GM12873 (cell line): ENCODE measurements around the gene CFAP43.

ENCODE experiments used
- TF ChIP-seq, protein P1 (sequence below): IDR thresholded peaks from 2 replicates; pipeline ENCODE4 v1.5.1; 2012; ENCODE audit warnings: low read depth, mild to moderate bottlenecking, moderate library complexity, low read length, control low read depth; ENCODE audit not compliant: insufficient read depth; ENCODE audit errors: missing control alignments

Gene CFAP43

DNA sequence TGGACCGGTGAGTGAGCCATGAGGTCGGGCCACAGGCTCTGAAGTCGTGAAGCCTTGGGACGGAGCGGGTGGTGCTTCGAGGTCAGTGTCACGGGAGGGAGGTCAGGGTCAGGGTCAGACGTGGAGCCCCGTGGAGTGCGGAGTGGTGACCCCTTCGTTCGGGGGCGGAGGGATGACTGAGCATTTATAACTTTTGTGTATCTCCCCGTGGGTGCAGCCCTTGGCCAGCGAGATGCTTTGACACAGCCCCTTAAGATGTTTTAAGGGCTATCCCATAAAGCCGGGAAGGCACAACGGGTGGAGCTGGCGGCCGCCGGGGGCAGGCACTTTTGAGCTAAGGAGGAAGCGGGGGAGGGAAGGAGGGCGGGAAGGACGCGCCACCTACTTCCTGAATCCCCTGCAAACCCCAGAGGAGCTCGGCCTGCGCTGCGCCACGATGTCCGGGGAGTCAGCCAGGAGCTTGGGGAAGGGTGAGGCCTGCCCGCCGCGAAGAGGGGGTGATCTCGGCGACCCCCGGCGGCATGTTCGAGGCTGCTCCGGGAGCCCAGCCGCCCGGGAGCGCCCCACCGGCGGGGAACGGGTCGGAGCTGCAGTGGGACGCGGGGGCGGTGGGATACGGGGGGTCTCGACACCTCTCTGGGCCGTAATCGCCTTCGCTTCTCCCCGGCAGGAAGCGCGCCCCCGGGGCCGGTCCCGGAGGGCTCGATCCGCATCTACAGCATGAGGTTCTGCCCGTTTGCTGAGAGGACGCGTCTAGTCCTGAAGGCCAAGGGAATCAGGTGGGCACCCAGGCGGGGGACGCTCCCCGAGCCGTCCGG is 22.5 kb upstream of the CFAP43 start, which contains the start of gene GSTO1:
TSS of gene GSTO1 (plus strand) at position 400 of the 818 bp plus-strand sequence. CDS start at position 437, 37 bp downstream.
- TF ChIP-seq, protein P1, sequence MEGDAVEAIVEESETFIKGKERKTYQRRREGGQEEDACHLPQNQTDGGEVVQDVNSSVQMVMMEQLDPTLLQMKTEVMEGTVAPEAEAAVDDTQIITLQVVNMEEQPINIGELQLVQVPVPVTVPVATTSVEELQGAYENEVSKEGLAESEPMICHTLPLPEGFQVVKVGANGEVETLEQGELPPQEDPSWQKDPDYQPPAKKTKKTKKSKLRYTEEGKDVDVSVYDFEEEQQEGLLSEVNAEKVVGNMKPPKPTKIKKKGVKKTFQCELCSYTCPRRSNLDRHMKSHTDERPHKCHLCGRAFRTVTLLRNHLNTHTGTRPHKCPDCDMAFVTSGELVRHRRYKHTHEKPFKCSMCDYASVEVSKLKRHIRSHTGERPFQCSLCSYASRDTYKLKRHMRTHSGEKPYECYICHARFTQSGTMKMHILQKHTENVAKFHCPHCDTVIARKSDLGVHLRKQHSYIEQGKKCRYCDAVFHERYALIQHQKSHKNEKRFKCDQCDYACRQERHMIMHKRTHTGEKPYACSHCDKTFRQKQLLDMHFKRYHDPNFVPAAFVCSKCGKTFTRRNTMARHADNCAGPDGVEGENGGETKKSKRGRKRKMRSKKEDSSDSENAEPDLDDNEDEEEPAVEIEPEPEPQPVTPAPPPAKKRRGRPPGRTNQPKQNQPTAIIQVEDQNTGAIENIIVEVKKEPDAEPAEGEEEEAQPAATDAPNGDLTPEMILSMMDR: no peak

DNA sequence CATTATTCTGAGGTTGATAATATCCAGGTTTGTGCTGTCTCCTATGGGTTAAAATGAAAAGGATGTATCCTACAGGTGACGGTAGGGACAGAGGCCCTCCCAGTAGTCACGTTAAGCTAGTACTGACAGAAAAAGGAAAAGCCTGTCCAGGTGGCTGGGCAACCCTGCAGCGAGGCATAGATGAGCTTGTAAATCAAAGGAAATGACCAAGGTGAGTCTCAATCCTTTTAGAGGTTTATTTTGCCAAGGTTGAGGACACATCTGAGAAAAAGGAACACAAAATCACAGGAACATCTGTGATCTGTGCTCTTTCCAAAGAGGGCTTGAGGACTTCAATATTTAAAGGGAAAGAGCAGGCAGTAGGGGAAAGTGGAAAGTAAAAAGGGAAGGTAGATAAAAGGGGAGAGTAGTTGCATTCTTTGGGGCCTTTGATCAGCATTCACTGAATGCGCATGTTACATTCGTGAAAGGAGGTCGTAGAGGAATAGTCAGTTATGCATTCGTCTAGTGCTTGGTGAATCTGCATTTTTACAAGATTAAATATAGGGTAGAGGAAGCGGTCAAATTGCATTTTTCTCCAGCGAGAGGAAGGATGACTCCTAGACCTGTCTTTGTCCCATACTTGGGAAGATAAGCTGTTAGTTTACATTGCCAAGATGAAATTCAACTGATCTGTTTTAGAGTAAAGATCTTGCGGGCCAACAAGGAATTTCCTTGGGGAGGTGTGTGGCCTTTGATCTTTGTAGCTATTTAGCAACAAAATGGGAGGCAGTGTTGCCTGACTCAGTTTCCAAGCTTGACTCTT is 21.6 kb upstream of the CFAP43 start:
- TF ChIP-seq, protein P1: no peak

DNA sequence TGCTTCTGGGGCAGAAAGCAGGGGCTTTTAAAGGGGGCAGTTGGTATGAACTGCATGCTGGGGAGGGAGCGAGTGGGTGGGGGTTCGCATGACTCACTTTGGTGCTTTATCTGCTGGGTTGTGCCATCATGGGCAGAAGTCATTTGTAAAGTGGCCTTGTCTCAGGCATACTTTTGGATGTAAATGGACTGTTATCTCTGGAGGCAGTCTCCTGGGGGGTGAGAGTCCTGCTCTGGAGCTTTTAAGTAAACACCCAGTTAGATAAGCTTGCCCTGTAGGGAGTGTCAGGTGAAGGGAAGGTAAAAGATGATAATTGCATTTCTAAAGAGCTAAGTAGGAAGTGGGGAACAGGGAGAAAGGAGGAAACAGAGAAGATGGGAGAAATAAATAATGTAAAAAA is 20.9 kb upstream of the CFAP43 start:
- TF ChIP-seq, protein P1: no peak

DNA sequence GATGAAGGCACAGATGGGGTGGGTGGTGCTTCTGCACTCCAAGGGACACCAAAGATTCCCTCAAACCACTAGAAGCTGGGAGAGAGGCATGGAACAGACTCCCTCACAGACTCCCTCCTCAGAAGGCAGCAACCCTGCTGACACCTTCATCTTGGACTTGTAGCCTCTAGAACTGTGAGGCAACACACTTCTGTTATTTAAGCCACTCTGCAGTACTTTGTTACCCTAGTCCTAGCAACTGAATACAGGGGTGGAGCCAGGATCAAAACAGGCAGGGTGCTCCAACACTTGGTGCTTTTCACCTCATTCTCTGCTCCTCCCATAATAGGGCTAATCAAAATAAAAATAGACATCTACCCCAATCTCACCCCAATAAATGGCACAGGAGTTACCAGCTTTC is 20.2 kb upstream of the CFAP43 start:
- TF ChIP-seq, protein P1: no peak

DNA sequence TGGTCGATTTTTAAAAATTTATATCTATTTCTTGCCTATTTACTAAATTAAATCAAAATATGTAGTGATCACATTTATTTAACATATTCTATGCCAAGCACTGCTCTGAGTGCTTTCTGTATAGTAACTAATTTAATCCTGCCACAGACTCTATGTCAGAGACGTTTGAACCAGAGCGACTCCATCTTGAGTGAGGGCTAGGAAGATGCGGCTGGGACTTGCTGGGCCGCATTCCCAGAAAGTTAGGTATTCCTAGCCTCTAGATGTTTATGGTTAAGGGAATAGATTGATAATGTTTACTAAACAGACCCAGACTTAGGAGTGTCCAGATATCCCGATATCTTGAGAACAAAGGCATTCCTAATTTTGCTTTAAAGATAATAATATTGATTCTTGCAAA is 19.3 kb upstream of the CFAP43 start:
- TF ChIP-seq, protein P1: no peak

DNA sequence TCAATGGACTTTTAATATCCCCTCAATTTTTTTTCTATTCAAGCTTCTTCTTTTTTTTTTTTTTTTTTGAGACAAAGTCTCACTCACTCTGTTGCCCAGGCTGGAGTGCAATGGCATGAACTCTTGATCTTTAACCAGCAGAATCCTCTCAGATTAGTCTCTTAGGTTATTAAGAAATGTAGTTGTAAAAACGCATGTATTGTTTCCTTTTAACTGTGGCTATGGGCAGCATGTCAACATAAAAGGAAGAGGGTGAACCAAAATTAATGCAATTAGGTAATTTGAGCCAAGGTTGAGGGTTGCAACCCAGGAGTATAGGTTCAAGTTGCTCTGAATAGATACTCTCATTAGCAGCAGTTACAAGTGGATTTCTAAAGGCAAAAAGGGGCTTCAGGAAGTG is 18.2 kb upstream of the CFAP43 start:
- TF ChIP-seq, protein P1: no peak

DNA sequence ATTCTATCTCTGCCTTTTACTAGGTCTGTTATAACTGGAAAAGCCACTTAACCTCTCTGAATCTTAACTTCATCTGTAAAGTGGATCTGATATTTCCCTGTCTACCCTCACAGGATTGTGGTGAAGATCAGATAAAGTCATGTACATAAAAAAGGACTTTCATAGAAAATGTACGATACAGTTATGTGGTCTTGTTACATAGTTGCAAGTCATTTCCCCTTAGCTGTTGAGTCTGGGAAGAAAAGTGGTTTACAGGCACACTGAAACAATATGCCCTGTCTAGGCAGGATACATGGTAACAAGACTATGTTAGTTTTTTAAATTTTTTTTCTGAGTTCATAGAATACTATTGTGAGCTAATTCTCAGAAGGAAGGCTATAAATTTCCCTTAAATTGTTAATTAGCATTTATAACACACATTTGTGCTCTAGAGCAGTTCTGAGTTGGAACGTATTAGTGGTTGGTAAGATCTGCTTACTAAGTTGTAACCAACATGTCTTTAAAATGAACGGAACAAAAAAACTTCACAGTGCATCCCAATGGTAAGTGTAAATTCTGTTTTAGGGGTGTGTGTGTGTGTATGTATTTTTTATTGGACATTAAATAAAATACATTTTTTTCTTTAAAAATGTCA is 15.5 kb upstream of the CFAP43 start:
- TF ChIP-seq, protein P1: no peak
